CD14-positive monocyte (primary cell): ENCODE results near the gene UBA1. TPM values are rescaled to one million over a fixed set of nuclear protein-coding genes. Genes with fewer than 3 reads are reported as not detected.

Source experiments
- DNase-seq, 3 donors: peaks; one replicate each; pipeline ENCODE4 v3.0.0-alpha.2; 2011 to 2022
- H2AFZ ChIP-seq: 2 replicates; pipeline ENCODE4 v1.6.0; 2012; ENCODE audit warnings: mild to moderate bottlenecking, low read depth, low read length, inconsistent platforms; ENCODE audit not compliant: insufficient read depth, poor library complexity, severe bottlenecking
- H3K27ac ChIP-seq, 2 donors: 1 replicate in 1 of 2; 2 replicates in 1 of 2; pipeline ENCODE4 v1.5.1; 2012 to 2013; ENCODE audit warnings: low read length in 2 of 2, control low read depth in 1 of 2, inconsistent platforms in 1 of 2, low read depth in 1 of 2, mild to moderate bottlenecking in 1 of 2
- H3K27me3 ChIP-seq, 2 donors: one replicate each; pipeline versions ENCODE4 v1.6.0 to v1.6.1; 2011 to 2013; ENCODE audit warnings: low read length in 2 of 2; ENCODE audit not compliant: control insufficient read depth in 2 of 2, insufficient read depth in 2 of 2
- H3K36me3 ChIP-seq, 2 donors: replicated peaks in 1 of 2; 1 replicate in 1 of 2; 2 replicates in 1 of 2; pipeline versions ENCODE4 v1.5.1 to v1.6.1; 2012 to 2013; ENCODE audit warnings: low read length in 2 of 2, control low read depth in 1 of 2, inconsistent platforms in 1 of 2, mild to moderate bottlenecking in 1 of 2; ENCODE audit not compliant: insufficient read depth in 2 of 2, control insufficient read depth in 1 of 2
- H3K4me1 ChIP-seq, 2 donors: 1 replicate in 1 of 2; 2 replicates in 1 of 2; pipeline versions ENCODE4 v1.5.1 to v1.6.1; 2012 to 2013; ENCODE audit warnings: low read length in 2 of 2, control low read depth in 1 of 2, inconsistent platforms in 1 of 2, mild to moderate bottlenecking in 1 of 2, moderate library complexity in 1 of 2; ENCODE audit not compliant: insufficient read depth in 2 of 2, control insufficient read depth in 1 of 2
- H3K4me2 ChIP-seq: replicated peaks from 2 replicates; pipeline ENCODE3; 2012; ENCODE audit warnings: low read length, moderate library complexity, mild to moderate bottlenecking; ENCODE audit not compliant: poor library complexity, severe bottlenecking; ENCODE audit errors: extremely low read depth
- H3K4me3 ChIP-seq, 3 experiments: fragments of 200-600 bp in 1 of 3; sonication (generic) in 1 of 3; replicated peaks in 1 of 3; 1 replicate in 2 of 3; 2 replicates in 1 of 3; pipeline ENCODE4 v1.5.1; 2011 to 2013; ENCODE audit warnings: low read length in 3 of 3, mild to moderate bottlenecking in 3 of 3, control low read depth in 2 of 3, low read depth in 2 of 3, inconsistent platforms in 1 of 3, moderate library complexity in 1 of 3
- H3K79me2 ChIP-seq: 2 replicates; pipeline ENCODE4 v1.6.0; 2012; ENCODE audit warnings: mild to moderate bottlenecking, control low read depth, inconsistent platforms, low read length, moderate library complexity; ENCODE audit not compliant: insufficient read depth
- H3K9ac ChIP-seq: 2 replicates; pipeline ENCODE4 v1.6.0; 2017; ENCODE audit warnings: low read length, mild to moderate bottlenecking; ENCODE audit not compliant: insufficient read depth, poor library complexity, severe bottlenecking
- H3K9me3 ChIP-seq, 2 donors: replicated peaks in 1 of 2; 1 replicate in 1 of 2; 2 replicates in 1 of 2; pipeline versions ENCODE4 v1.5.1 to v1.6.1; 2012 to 2013; ENCODE audit warnings: low read length in 2 of 2, control low read depth in 1 of 2; ENCODE audit not compliant: control insufficient read depth in 1 of 2, insufficient read depth in 1 of 2
- H4K20me1 ChIP-seq: 2 replicates; pipeline ENCODE4 v1.6.0; 2012; ENCODE audit warnings: mild to moderate bottlenecking, low read length, control low read depth, moderate library complexity; ENCODE audit not compliant: insufficient read depth
- H3K27ac Mint-ChIP-seq, 7 donors: one replicate each; pipeline ENCODE4 v1.8.0; 2020; ENCODE audit warnings: mild to moderate bottlenecking in 7 of 7, mixed read lengths in 7 of 7, moderate library complexity in 6 of 7, inconsistent platforms in 2 of 7
- H3K27me3 Mint-ChIP-seq, 3 donors: one replicate each; pipeline ENCODE4 v1.8.0; 2021 to 2022; ENCODE audit warnings: low read depth in 3 of 3, mild to moderate bottlenecking in 3 of 3, mixed read lengths in 3 of 3, moderate library complexity in 3 of 3, inconsistent platforms in 1 of 3
- H3K36me3 Mint-ChIP-seq, 2 donors: one replicate each; pipeline ENCODE4 v1.8.0; 2020; ENCODE audit warnings: mixed read lengths in 2 of 2, inconsistent platforms in 1 of 2, mild to moderate bottlenecking in 1 of 2
- H3K4me1 Mint-ChIP-seq: one replicate; pipeline ENCODE4 v1.8.0; 2020; ENCODE audit warnings: mild to moderate bottlenecking, mixed read lengths
- H3K4me3 Mint-ChIP-seq, 2 donors: one replicate each; pipeline ENCODE4 v1.8.0; 2020; ENCODE audit warnings: mild to moderate bottlenecking in 2 of 2, mixed read lengths in 2 of 2, moderate library complexity in 1 of 2
- H3K9me3 Mint-ChIP-seq, 7 donors: one replicate each; pipeline ENCODE4 v1.8.0; 2020 to 2022; ENCODE audit warnings: mixed read lengths in 7 of 7, mild to moderate bottlenecking in 6 of 7, moderate library complexity in 6 of 7, inconsistent platforms in 2 of 7
- WGBS: methylation state at CpG from one replicate; pipeline ENCODE4 v1.1.5; 2013; ENCODE audit warnings: missing lambda C conversion rate; ENCODE audit not compliant: insufficient coverage; 5-methylcytosine and 5-hydroxymethylcytosine counted together
- intact Hi-C, 2 donors: fragments of 100-400 bp; cut with micrococcal nuclease; formaldehyde crosslinking; loops; one replicate each; pipeline versions ENCODE4 v1.15.0 to v1.15.1; 2023
- polyA plus RNA-seq, 3 donors: library from polyadenylated mRNA; depleted of rRNA in 1 of 3; unstranded in 2 of 3; stranded (reverse) in 1 of 3; fragments of 300-500 nt in 2 of 3; fragments of >200 nt in 1 of 3; fragmentation: Illumina TruSeq in 2 of 3; gene quantifications; 1 replicate in 2 of 3; 2 replicates in 1 of 3; pipeline ENCODE4 v1.2.3, GENCODE V29; 2012 to 2021
- TF ChIP-seq, protein P1 (sequence below): fragments of 200-600 bp; IDR thresholded peaks from one replicate; pipeline ENCODE4 v1.8.0; 2022; ENCODE audit warnings: antibody characterized with exemption, mild to moderate bottlenecking

The UBA1 gene
- polyA plus RNA-seq, 3 donors, result 125 to 157 (median 150) TPM

DNA sequence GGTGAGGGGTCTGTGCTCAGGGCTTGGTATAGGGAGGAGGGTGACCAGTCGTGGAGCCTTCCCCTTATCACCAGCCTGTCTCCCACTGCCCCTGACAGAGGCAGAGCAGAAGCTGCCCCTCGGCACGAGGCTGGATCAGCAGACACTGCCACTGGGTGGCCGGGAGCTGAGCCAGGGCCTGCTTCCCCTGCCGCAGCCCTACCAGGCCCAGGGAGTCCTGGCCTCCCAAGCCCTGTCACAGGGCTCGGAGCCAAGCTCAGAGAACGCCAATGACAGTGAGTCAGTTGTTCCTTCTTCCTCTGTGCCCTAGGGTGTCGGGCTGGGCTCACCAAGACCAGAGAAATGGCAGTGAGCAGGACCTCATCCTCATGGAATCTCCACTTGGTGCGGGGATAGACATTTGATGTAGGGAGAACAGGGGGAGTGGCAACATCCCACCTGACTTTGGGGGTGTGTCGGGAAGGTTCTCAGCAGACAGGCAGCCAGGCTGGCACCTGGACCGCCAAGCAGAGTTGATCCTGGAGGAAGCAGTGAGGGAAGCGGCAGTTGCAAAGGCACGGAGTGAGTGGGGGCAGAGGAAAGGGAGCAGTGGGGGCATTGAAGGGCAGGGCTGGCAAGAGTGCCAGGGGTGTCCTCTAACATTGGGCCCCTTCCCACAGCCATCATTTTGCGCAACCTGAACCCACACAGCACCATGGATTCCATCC is 14.3 kb upstream of the UBA1 start:
- Histone ChIP-seq H3K36me3 (peaks cover 72 to 90% of the 10 kb centered on the region in 2 donors), H3K4me2 (no peak overlapping the region), H3K9ac (no peak overlapping the region), H4K20me1 (peaks cover 10% of the 10 kb centered on the region), H3K4me3 (no peak overlapping the region), H2AFZ (no peak overlapping the region), H3K9me3 (no peaks in the 10 kb centered on the region), H3K27ac (no peak overlapping the region), H3K79me2 (no peaks in the 10 kb centered on the region), H3K27me3 (no peaks in the 10 kb centered on the region), H3K4me1 (no peaks in the 10 kb centered on the region)
- Mint-ChIP-seq H3K9me3 (peaks cover 0 to 4% (median 0%) of the 10 kb centered on the region in 7 donors), H3K4me1 (no peaks in the 10 kb centered on the region), H3K27me3 (peaks cover 0 to 53% (median 1%) of the 10 kb centered on the region in 3 donors), H3K4me3 (no peak overlapping the region), H3K36me3 (peaks cover 67 to 85% of the 10 kb centered on the region in 2 donors), H3K27ac (peak overlapping the region in 2 of 7 donors; percentile 25 to 52)
- intact Hi-C loops, result no loop called here
- DNase-seq, result no peak
- TF ChIP-seq, protein P1, sequence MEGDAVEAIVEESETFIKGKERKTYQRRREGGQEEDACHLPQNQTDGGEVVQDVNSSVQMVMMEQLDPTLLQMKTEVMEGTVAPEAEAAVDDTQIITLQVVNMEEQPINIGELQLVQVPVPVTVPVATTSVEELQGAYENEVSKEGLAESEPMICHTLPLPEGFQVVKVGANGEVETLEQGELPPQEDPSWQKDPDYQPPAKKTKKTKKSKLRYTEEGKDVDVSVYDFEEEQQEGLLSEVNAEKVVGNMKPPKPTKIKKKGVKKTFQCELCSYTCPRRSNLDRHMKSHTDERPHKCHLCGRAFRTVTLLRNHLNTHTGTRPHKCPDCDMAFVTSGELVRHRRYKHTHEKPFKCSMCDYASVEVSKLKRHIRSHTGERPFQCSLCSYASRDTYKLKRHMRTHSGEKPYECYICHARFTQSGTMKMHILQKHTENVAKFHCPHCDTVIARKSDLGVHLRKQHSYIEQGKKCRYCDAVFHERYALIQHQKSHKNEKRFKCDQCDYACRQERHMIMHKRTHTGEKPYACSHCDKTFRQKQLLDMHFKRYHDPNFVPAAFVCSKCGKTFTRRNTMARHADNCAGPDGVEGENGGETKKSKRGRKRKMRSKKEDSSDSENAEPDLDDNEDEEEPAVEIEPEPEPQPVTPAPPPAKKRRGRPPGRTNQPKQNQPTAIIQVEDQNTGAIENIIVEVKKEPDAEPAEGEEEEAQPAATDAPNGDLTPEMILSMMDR, result no peak
- WGBS, result 94% methylated on average over 3 of the region's 14 CpGs

DNA sequence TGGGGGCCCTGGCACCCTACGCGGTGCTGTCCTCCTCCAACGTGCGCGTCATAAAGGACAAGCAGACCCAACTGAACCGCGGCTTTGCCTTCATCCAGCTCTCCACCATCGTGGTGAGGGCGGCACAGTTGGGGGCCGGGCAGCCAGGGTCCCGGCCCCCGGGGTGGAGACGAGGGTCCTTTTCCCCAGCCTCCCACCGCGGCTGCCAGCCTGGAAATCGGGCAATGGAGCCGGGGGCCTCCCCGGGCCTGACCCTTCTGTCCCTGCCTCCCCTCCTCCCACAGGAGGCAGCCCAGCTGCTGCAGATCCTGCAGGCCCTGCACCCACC is 13.7 kb upstream of the UBA1 start:
- Histone ChIP-seq H4K20me1 (peaks cover 10% of the 10 kb centered on the region), H3K4me2 (no peak overlapping the region), H3K4me1 (no peaks in the 10 kb centered on the region), H3K9ac (no peak overlapping the region), H3K9me3 (no peaks in the 10 kb centered on the region), H3K79me2 (no peaks in the 10 kb centered on the region), H3K27me3 (no peaks in the 10 kb centered on the region), H3K36me3 (peaks cover 70 to 90% of the 10 kb centered on the region in 2 donors), H2AFZ (no peak overlapping the region), H3K4me3 (no peak overlapping the region), H3K27ac (no peak overlapping the region)
- Mint-ChIP-seq H3K27me3 (peaks cover 0 to 50% (median 1%) of the 10 kb centered on the region in 3 donors), H3K4me1 (no peaks in the 10 kb centered on the region), H3K9me3 (peaks cover 0 to 4% (median 0%) of the 10 kb centered on the region in 7 donors), H3K27ac (no peak overlapping the region), H3K4me3 (no peak overlapping the region), H3K36me3 (peaks cover 66 to 85% of the 10 kb centered on the region in 2 donors)
- TF ChIP-seq, protein P1, result no peak
- intact Hi-C loops, result no loop called here
- WGBS, result 95% methylated on average over 8 of the region's 18 CpGs
- no peak for DNase-seq
